Tibial artery (tissue), 4 donors: Measurements from ENCODE around the gene GGT6.

Experiments
- DNase-seq, 2 donors: peaks; one replicate each; pipeline ENCODE4 v3.0.0-alpha.2; 2019
- H3K27ac ChIP-seq, 2 donors: fragments of 200-600 bp; sonication (generic) in 1 of 2; 1 replicate in 1 of 2; 2 replicates in 1 of 2; pipeline ENCODE4 v1.5.1; 2018 to 2019; ENCODE audit warnings: mild to moderate bottlenecking in 1 of 2
- H3K27me3 ChIP-seq, 2 donors: fragments of 200-600 bp; sonication (generic) in 1 of 2; one replicate each; pipeline versions ENCODE4 v1.5.1 to v1.6.0; 2016 to 2019
- H3K36me3 ChIP-seq, 3 donors: fragments of 200-600 bp; sonication (generic) in 2 of 3; one replicate each; pipeline ENCODE4 v1.5.1; 2016 to 2019; ENCODE audit warnings: mild to moderate bottlenecking in 2 of 3
- H3K4me1 ChIP-seq, 4 donors: fragments of 200-600 bp; sonication (generic) in 2 of 4; 1 replicate in 3 of 4; 2 replicates in 1 of 4; pipeline ENCODE4 v1.5.1; 2016 to 2019
- H3K4me3 ChIP-seq, 2 donors: fragments of 200-600 bp; sonication (generic) in 1 of 2; 1 replicate in 1 of 2; 2 replicates in 1 of 2; pipeline ENCODE4 v1.5.1; 2018 to 2019; ENCODE audit warnings: mild to moderate bottlenecking in 2 of 2
- H3K9me3 ChIP-seq, 3 donors: fragments of 200-600 bp; sonication (generic) in 1 of 3; one replicate each; pipeline ENCODE4 v1.5.1; 2016 to 2019
- intact Hi-C: fragments of 100-400 bp; cut with DNase I; formaldehyde crosslinking; loops from one replicate; pipeline ENCODE4 v1.15.0; 2023; ENCODE audit warnings: low total_unique reads
- TF ChIP-seq, protein P1 (sequence below), 2 experiments: fragments of 200-600 bp in 1 of 2; fragments of 450-650 bp in 1 of 2; IDR thresholded peaks; one replicate each; pipeline ENCODE4 v1.5.1; 2017 to 2019; ENCODE audit warnings: antibody characterized with exemption in 2 of 2, mild to moderate bottlenecking in 1 of 2, moderate library complexity in 1 of 2

The GGT6 gene

GRCh38 chr17:4560837-4561256, 470 bp upstream of the GGT6 start:
- peaks cover 0 to 39% (median 17%) of the 10 kb centered on the region in 4 donors for H3K4me1 ChIP-seq
- TF ChIP-seq, protein P1, sequence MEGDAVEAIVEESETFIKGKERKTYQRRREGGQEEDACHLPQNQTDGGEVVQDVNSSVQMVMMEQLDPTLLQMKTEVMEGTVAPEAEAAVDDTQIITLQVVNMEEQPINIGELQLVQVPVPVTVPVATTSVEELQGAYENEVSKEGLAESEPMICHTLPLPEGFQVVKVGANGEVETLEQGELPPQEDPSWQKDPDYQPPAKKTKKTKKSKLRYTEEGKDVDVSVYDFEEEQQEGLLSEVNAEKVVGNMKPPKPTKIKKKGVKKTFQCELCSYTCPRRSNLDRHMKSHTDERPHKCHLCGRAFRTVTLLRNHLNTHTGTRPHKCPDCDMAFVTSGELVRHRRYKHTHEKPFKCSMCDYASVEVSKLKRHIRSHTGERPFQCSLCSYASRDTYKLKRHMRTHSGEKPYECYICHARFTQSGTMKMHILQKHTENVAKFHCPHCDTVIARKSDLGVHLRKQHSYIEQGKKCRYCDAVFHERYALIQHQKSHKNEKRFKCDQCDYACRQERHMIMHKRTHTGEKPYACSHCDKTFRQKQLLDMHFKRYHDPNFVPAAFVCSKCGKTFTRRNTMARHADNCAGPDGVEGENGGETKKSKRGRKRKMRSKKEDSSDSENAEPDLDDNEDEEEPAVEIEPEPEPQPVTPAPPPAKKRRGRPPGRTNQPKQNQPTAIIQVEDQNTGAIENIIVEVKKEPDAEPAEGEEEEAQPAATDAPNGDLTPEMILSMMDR (IDR thresholded peaks at IDR 0.05), result no peak
- H3K27ac ChIP-seq, result no peak overlapping the region
- intact Hi-C loops, result no loop called here
- DNase-seq, result no peak
- H3K36me3 ChIP-seq, result no peaks in the 10 kb centered on the region
- H3K9me3 ChIP-seq, result no peaks in the 10 kb centered on the region
- no peaks in the 10 kb centered on the region for H3K27me3 ChIP-seq
- no peak overlapping the region for H3K4me3 ChIP-seq

DNA sequence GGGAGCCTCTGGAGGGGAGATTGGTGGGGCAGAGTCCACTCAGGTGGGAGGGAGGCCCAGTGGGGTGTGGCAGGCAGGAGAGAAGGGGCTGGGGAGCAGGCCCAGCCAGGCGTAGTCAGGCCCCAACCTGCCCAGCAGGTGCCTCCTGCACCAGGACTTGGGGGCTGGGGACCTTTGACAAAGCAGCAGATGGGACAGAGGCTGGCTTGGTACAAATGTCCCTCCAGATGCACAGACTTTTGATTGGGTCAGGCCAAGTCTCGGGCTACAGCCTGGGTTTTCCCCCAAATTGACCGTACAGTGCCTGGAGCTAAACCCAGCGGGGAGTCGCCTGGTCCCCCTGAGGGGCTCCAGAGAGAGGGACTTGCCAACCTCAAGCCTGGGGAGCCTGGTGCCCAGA, 411 bp downstream of the GGT6 start:
- no peak for DNase-seq
- H3K4me3 ChIP-seq, result no peak overlapping the region

GRCh38 chr17:4559139-4559791, 1.1 kb downstream of the GGT6 start:
- TF ChIP-seq, protein P1 (IDR thresholded peaks at IDR 0.05), result no peak
- DNase-seq, result no peak
- Histone ChIP-seq H3K4me1 (peaks cover 0 to 47% (median 26%) of the 10 kb centered on the region in 4 donors), H3K9me3 (no peaks in the 10 kb centered on the region), H3K27ac (no peak overlapping the region), H3K36me3 (no peaks in the 10 kb centered on the region), H3K27me3 (no peaks in the 10 kb centered on the region), H3K4me3 (no peak overlapping the region)
- intact Hi-C loops, result no loop called here

More for the DNA sequence above, 411 bp downstream of the GGT6 start:
- TF ChIP-seq, protein P1 (IDR thresholded peaks at IDR 0.05), result no peak
- H3K27me3 ChIP-seq, result no peaks in the 10 kb centered on the region
- H3K36me3 ChIP-seq, result no peaks in the 10 kb centered on the region
- no peaks in the 10 kb centered on the region for H3K9me3 ChIP-seq
- intact Hi-C loops, result no loop called here
- peaks cover 0 to 40% (median 20%) of the 10 kb centered on the region in 4 donors for H3K4me1 ChIP-seq
- no peak overlapping the region for H3K27ac ChIP-seq

DNA sequence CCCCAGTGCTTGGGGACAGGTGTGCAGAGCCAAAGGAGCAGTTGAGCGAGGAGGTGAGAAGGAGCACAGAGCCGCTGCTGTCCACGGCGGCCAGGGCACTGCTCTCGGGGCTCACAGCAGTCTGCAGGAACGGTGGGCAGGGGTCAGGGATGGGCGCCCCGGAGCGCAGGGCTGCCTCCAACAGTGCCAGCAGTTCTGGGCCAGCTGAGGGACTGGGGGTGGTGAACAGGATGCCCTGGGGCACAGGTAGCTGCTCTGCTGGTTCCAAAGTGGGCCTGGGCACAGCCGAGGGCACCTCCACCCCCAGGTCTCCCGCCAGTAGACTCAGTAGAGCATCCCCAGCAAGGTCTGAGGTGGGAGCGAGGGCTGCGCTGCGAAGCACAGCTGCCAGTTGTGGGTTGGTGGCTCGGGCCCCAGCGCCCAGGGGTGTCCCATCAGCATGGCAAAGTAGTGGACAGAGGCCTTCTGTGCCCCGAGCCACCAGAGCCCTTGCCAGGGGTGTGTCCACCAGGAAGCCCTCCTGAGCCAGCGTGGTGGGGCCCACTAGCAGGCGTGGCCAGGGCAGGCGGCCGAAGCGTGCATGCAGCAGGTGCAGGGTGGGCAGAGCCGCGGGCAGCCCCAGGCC, 1.9 kb downstream of the GGT6 start:
- Histone ChIP-seq H3K4me1 (peaks cover 0 to 55% (median 34%) of the 10 kb centered on the region in 4 donors), H3K9me3 (no peaks in the 10 kb centered on the region), H3K27me3 (no peaks in the 10 kb centered on the region), H3K4me3 (no peak overlapping the region), H3K36me3 (peaks cover 1 to 7% (median 5%) of the 10 kb centered on the region in 3 donors), H3K27ac (no peak overlapping the region)
- intact Hi-C loops, result no loop called here
- TF ChIP-seq, protein P1 (IDR thresholded peaks at IDR 0.05), result no peak
- peak in 1 of 2 donors; percentile 59 for DNase-seq

- no peak for DNase-seq
- H3K27me3 ChIP-seq, result no peaks in the 10 kb centered on the region
- peaks cover 8 to 14% (median 12%) of the 10 kb centered on the region in 3 donors for H3K36me3 ChIP-seq
- no peak overlapping the region for H3K27ac ChIP-seq
- TF ChIP-seq, protein P1 (IDR thresholded peaks at IDR 0.05), result no peak
- peaks cover 0 to 55% (median 30%) of the 10 kb centered on the region in 4 donors for H3K4me1 ChIP-seq
- no peak overlapping the region for H3K4me3 ChIP-seq
- H3K9me3 ChIP-seq, result no peaks in the 10 kb centered on the region
- intact Hi-C loops, result no loop called here
Measured at GRCh38 chr17:4557626-4558346, 2.6 kb downstream of the GGT6 start.
